Renal cortex interstitium (tissue), 11 donors: Measurements from ENCODE around the gene SNAP25. TPM values are rescaled to one million over a fixed set of nuclear protein-coding genes. Genes with fewer than 3 reads are reported as not detected.

ENCODE experiments used
- DNase-seq, 11 donors: peaks; one replicate each; pipeline ENCODE4 v3.0.0-alpha.2; 2013; ENCODE audit warnings: low read depth in 9 of 11, low spot score in 4 of 11; ENCODE audit errors: extremely low read depth in 1 of 11
- polyA plus RNA-seq, 3 donors: library from polyadenylated mRNA; unstranded; fragments of 120-200 nt; gene quantifications; one replicate each; pipeline ENCODE4 v1.2.1, GENCODE V29; 2013; ENCODE audit not compliant: insufficient read length in 3 of 3

Gene SNAP25
- polyA plus RNA-seq, 3 donors, result 6.4 to 10.6 (median 6.8) TPM

DNA sequence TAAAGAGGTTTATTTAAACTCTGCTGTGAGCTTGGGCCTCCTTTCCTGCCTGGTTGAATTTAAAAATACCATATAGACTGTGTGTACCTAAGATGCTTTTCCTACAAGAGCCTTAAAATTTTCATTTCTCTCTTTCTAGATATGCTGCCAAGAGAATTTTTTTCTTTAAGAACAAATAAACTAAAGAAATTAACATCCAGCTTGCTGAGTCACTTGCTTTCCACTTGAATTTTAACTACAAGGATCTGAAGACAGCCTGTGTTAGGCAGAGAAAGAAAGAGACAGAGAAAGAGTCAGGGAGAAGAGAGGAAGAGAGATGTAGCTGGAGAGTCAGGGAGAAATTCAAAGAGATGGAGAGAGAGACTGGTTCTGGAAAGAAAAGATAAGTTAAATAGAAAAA is 18.3 kb upstream of the SNAP25 start:
- DNase-seq, result no peak

DNA sequence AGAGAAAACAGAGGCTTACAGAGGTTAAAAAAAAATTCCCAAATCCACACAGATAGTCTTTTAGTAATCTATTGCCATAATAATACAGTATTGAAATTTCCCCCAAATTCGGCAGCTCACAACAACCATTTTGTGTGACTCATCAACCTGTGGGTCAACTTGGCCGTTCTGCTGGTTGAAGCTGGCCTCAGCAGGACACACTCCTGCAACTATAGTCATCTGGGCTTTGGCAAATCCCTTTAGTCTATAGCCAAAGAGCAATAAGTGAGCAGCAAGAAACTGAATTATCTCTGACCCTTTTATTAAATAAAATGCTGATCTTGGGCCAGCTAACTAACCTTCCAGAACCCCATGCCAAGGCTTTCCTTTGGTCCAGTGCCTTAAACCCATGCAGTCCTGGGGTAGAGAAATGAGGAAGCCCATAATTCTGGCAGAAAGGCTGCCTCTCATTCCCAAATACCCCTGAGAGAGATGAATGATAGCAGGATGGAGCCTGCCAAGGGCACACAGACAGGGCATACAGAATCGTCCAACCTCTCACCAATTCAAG is 17.2 kb upstream of the SNAP25 start:
- no peak for DNase-seq

DNA sequence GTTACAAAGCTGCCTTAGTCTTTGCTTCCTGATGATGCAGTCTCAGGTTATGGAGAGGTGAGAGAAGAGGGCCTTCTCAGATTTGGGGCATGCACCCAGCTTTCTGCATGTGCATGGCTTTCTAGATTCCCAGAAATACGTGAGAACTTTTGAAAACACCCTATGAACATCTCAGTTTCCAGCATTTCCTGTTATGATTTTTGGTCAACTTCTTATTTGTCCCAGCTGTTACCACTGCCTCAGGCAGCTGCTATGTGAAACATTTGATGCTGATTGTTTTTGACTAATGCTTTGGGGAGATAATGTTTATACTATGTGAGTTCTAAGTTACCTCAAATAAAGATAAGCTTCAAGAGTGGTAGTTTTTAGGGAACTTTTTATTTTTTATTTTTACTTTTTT is 9.5 kb upstream of the SNAP25 start:
- no peak for DNase-seq

DNA sequence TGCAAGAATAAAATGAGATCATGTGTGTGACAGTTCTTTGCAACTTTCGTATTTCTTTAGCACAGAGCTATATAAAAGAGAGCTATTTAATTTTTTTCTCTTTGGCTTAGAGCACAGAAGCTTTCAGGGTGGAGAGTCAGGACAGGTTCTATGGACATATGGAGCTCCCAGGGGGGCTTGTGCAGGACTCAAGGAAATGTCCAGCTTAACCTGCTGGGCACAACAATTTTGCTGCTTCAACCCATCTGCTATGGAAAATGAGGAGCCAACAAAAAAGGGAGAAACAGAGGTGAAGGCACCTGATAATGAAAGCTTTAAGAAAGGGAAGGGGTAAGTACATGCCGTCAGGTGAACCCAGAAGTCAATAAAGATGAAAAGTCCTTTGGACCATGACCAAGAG is 5.1 kb upstream of the SNAP25 start:
- no peak for DNase-seq

DNA sequence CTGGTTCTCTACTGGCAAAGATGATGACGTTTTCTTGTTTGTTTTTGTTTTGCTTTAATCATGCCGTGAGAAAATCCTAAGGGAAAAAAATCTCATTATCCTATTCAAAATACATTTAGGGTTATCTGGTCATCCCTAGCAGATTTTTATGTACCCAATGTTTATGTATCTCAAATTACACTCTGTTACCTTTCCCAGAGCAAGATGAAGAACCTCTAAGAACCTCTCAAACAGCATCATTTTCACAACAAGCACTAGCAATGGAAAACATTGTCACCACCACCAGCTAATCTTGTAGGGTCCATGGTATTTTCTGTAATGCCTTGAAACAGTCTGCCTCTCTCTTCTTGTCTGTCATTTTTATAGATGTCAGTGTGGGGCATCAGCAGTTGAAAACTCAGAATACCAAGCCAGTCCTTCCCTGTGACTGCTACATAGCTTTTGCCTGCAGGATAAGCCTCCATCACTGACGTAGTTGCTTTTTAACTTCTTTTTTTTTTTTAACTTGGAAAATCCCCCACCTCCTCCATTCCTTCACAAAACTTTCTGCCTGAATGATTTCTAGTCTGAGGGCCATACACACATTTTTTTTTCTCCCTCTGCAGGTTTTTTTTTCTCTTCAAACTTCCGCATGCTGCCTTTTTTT is 2.4 kb upstream of the SNAP25 start:
- peak in 3 of 11 donors; percentile 7 to 20 (median 12) for DNase-seq

DNA sequence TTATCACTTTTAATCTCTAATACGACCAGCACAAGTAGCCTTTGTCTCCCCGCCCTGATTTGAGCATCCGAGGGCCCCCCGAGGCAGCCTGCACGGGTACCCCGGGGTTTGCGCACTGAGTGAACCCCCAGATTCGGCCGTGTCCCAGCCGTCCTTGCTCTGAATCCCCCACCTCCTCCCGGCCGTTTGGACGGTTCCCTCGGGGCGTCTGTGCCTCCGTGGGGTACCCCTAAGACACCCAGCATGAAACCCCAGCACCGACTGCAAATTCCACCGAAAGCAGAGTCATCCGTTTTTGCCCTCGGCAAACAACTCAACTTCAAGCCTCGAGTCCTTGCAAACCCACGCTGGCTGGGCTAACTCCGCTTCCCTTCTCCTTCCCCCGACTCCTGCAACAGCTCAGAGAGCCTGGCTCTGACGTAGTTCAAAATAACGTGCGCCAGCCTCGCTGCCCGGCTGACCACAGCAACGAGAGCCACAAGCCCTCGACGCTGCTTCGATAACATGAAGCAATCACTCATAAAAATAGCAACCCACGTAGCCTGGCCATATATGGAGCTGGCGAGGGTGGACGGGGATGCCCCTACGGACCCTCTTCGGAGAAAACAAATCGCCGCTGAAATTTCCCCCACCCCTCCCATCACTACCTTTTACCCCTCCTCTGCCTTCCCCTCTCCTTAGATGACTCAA is 764 bp upstream of the SNAP25 start:
- DNase-seq, result peak in 4 of 11 donors; percentile 23 to 54 (median 40)

DNA sequence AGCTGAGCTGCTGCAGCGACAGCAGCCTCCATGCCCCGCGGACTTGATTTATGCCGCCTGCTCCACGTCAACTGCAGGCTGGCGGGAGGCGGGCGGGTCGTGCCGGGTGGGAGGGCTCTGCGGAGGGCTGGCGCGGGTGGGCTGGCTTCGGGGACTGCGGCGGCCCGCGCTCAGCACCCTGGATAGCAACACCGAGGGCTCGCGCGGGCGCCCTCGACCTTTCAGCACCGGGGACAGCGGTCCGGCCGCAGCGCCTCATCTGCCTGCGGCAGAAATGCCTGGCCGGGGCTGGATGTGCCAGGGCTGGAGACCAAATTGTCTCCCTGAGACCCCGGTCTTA is 792 bp downstream of the SNAP25 start:
- peak; percentile 63 to 84 (median 81) for DNase-seq

DNA sequence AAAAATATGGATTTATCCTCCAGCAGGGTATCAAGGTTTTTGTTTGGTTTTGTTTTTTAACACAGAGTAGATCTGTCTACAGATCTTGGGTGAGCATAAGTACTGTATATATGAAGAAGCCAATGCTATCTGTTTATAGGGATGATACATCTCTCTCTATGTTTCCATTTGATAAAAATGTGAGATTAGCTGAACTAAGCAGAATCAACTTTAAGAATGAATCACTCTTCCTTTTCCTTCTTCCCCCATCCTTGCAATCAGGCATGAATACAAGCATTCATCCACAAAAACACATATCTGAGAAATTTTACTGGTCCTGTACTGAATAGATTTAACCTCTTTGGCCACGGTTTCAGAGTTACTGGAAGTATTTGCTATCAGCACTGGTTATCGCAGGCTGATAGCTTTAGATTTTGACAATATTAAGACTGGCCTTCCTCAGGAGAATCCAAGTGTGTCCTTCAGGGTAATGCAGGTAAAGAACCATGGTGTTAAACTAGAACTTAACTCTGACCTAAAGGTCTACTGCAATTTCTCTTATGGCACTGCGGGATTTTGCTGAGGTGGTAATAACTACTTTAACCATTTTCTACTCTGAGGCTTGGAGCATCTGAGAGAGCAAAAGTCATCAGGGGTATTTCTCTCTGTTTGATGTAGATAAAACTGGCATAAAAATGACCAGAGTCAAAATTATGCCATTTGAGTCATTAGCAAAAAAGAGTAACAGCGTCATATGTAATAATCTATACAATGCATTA is 1.5 kb downstream of the SNAP25 start:
- DNase-seq, result no peak

DNA sequence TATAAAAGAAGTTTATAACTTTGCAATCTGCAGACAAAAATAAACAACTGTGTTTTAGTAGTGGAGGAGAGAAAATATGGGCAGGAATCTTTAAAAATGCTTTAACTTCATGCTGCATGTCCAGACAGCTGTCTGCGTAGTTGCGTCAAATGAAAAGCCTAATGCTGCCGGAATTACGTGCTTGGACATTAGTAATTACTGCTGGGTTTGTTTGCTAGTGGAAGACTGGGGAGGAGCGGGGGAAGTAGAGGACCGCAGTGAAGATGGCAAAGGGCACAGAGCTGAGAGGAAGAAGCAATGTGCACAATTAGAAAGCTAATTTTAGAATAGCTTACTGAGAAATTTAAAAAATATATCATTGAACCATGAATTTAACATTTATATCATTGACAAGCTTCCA is 2.4 kb downstream of the SNAP25 start:
- no peak for DNase-seq

DNA sequence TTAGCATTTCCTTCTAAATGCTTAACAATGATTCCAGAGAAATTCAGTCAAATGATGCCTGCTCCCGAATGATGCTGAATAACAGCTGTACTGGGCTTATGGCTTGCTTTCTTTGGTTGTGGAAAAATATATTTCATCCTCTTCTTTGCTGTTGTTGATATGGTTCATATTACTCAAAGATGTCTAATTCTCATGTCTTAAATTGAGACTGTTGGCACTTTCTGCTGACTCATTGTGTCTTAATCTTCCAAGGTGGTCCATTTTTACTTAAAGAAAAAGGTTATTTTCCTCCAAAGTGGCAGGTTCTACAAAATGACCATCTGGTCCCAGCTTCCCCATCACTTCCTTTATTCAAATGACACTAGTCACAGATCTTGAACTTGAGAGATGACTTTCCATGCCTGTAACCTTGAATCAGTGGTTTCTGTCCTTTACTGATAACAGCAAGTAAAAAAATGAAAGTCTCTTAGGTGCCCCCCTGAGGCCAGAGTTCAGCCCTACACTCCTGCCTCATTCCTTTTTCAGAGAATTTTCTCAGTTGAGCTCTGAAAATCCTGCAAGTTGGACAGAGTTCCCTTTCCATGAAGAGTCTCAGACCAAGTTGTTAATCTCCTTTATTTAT is 6.9 kb downstream of the SNAP25 start:
- DNase-seq, result no peak

DNA sequence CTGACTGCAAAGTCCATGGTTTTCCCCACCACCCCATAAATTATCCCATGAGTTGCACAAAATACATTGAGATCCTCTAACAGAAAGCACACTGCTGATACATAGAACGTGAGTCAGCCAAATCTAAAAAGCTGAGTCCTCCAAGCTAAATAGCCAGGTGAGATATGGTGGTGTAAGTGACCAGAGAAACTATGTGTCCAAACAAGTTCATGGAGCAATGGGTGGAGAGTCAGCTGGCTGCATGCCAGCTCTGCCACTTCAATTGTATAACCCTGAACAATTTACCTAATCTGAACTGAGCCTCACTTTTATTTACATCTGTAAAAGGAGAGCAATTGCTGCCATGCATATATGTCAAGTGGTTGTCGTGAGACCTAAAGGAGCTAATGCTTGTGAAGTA is 9.7 kb downstream of the SNAP25 start:
- no peak for DNase-seq

DNA sequence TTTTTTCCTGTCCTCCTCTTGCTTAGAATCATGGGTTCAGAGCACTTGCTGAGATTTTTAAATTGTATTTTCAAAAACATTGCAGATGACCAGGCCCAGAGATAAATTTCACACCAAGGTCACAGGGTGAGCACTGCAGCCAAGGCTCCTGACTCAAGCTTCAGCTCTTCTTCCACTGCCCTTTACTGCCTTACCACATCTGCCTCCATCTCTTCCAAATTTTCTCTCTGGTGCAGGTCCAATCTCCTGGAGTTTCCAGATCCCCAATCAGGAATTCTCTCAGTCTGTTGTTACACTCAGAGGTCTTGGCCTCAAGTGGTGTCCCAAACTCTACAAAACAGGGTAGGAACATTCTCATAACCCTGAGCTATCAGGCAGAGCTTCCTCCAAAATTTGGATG is 12.7 kb downstream of the SNAP25 start:
- no peak for DNase-seq

DNA sequence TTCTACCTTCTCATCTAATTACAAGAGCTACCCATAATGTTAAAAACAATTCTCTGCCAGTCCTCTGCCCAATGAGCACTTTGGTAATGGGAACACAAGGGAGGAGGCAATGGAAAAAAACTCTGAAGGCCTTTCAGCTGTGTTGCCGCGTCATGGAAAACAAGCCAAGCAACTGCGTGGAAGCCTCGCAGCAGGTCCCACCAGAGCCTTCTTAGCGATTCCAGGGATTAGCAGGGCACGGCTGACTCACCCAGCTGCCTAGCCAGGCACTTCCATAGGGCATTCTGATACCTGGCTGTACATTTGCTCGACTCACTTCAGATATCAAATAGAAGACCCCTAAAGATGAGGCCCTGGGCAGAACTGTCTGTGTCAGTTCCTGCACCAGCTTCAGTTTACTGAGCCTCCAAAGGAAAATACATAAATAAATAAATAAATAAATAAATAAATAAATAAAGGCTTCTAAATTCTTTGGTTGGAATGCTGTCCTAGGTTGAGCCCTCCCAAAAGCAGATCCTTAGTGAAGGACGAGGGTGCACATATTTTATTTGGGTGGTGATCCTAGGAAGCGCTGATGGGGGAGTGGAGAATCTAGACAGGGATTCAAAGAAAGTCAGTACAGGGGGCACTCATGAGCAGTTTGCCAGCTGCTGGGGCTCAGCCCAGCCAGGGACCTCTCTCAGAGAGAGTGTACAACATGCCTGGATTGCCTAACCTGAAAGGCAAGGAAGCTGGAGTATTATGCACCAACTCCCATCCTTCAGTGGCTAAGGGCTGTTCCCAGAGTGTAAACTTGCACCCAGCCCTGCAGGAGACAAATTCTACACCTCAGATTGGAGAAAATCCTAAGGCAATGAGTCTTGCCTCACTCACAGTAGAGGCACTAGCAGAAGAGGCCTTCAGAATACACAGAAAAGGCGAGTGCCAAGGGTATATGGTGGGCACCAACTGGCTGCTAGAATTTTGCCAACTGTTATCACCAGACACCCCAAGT is 18.2 kb downstream of the SNAP25 start:
- no peak for DNase-seq

DNA sequence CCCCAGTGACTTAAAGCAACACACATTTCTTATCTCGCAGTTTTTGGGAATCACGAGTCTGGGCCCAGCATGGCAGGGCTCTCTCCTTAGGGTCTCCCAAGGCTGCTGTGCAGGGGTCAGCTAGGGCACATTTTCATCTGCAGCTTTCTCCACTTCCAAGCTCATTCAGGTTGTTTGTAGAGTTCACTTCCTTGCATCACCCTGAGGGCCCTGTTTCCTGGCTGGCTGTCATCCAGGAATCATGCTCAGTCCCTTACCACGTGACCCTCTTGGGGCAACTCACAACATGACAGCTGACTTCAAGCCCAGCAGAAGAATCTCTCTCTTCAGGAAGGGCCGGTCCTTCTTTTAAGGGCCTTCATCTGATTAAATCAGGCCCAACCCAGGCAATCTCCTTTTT is 21.3 kb downstream of the SNAP25 start:
- no peak for DNase-seq

DNA sequence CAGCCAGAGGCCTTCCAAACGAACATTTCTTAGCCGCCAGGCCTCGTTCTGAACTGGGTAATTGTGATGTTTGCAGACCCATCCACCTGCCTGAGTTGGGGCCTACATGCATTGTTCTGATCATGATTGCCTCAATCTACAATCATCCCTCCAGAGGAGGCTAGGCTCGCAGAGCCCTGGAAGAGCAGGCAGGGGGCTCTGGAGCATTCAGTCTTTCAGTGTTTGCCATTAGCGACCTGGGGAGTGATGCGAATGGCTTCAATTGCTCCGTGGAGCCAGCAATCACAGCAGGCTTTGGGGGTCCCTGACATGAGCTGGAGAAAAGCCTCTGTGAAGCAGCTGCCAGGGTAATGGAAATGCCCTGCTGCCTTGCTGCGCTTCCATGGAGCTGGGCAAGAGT is 22.0 kb downstream of the SNAP25 start:
- DNase-seq, result no peak

DNA sequence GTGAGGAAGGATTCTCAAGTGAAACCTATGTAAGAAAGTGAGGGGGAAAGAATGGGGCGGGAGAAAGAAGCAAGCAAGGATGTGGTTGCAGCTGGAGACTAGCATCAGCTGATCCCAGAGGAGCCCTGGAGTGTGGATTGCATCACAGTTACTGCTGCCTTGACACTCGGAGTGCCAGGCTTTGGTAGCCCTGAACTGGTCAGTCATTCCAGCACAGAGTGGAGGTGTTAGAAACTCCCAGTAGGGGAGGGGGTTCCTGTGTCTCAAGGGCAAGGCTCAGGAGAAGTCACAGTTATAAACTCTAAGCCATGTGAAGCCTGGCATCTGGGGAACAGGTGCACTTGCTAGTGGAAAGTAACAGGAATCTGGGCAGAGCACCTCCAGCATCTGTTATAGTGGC is 23.5 kb downstream of the SNAP25 start:
- DNase-seq, result no peak

DNA sequence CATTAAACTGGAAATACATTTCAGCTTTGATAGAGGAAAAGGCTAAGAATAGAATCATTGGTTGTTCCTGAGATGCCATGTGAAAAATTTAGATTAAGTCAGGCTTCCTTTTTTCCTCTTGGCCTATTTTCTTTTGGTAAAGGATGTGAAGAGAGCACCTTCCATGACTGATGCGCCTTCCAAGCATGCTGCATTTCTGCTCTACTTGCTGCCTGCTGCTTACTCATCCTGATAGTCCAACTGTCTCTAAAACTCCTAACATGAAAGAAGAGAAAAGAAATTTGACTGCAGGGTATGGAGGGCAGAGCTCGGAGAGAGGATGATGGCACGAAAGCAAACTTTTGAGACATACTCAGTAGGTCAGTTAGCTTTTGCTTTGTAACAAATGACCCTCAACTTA is 28.8 kb downstream of the SNAP25 start:
- DNase-seq, result no peak

DNA sequence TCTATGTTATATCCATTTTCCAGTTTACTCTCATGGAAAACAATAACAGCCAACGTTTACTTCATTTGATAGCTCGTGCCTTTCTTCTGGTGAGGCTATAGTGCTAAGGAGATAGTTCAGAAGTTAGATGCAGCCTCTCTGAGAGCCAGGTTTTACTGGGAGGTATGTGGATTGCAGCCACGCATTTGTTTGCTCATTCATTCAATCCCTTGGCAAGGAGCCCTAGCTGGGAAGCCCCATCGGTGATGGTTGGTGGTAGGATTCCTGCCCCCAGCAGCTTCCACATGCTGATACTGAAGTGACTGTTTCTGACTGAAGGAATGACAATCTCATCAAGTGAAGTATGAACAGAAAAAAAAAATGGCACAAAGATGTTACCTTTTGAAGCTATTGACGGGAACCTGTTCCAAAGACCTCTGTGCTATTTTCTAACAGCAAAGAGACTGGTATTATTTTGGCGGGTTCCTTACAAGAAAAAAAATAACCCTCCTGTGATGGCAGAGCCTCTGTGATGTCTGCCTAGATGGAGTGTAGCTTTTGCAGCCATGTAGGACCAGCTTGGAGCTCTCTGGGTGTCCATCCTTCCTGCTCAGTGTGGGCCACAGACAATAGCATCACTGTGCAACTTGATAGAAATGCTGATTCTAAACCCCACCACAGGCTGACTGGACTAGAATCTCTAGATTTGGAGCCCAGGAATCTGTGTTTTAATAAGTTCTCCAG is 30.6 kb downstream of the SNAP25 start:
- DNase-seq, result no peak
